Activated naive CD4-positive, alpha-beta T cell treated with Interleukin-2 at 50 U/mL for 16 hours (primary cell): Measurements from ENCODE around the gene INTS11.
A peak's percentile ranks its signal among the peaks of the same experiment; 100 is the strongest.

ENCODE experiments used
- DNase-seq: peaks from one replicate; pipeline ENCODE4 v3.0.0-alpha.2; 2020

INTS11 gene

GRCh38 chr1:1284221-1285101 is 40.0 kb downstream of the INTS11 start:
- DNase-seq, result no peak

GRCh38 chr1:1283821-1284220 is 40.6 kb downstream of the INTS11 start:
- DNase-seq, result no peak

GRCh38 chr1:1282998-1283397 is 41.5 kb downstream of the INTS11 start:
- peak; percentile 16 for DNase-seq

DNA sequence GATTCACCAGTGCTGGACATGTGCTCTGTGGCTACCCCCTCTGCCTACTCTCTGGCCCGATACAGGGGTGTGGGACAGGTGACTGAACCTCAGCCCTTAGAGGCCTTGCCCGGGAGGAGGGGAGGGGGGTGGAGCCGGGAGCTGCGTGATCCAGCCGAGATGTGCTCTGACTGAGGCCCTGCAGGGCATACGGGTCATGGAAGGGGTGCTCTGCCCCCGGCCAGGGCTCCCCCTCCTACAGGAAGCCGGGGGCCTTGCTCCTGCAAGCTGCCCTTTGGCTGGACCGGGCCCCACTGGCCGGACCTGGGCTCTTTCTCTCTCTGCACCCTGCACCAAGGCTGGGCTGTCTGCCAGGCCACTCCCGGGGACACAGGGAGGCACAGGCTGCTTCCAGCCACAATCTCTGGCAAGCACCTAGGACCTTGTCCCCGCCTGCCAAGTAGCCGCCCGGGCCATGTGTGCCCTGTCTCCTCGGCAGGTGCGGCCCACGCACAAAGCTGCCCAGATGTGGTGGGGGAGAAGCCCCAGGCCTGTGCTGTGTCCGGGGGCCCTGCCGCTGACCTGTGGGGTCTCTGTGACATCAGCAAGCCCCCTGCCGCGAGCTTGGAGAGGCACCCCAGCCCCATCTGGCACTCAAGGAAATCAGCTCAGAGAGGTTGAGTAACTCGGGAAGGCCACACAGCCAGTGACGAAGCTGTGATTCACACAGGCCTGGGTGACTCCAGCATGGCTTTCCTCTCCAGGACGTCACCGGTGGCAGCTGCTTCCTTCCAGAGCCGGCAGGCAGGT is 42.7 kb downstream of the INTS11 start:
- no peak for DNase-seq

DNA sequence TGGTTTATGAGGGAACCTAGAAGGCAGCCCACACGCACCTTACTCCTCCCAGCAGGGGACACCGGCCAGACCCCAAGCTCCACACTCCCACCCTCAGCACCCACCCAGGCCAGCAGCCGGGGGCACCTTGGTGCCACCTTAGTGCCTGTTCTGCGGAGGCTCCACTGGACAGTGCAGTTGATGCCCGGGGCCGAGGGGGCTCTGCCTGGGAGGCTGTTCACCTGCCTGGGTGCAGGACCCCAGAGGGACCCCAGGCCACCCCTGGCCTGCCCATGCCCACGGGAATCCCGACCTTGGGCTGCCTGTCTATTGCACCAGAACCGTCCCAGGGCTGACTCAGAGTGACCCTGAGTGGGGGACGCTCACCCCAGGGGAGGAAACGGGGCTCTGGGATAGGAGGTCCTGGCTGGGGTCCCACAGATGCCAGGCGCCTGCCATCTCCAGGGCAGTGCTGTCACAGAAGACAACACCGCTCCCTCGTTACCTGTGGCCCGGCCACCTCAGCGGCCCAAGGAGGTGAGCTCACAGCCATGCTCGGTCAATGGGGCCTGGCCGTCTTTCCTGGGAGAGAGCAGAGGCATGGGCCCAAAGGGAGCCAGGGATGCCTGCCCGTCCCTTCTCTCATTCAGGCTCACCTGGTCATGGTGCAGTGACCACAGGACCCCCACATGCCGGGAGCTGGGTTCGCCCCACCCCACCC is 43.5 kb downstream of the INTS11 start:
- DNase-seq, result no peak

DNA sequence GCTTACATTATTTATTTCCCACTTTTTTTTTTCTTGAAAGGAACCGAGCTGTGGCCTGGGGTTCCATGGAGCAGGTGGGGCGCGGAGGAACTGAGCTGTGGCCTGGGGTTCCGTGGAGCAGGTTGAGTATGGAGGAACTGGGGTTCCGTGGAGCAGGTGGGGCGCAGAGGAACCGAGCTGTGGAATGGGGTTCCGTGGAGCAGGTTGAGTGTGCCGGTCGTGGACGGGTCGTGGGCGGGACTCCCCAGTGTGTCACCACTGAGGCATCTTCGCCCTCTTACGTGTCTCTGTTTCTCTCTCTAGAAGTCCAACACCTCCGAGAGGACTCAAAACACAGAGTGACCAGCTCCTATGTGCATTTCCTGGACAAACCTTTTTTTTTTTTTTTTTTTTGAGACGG is 45.4 kb downstream of the INTS11 start:
- no peak for DNase-seq

DNA sequence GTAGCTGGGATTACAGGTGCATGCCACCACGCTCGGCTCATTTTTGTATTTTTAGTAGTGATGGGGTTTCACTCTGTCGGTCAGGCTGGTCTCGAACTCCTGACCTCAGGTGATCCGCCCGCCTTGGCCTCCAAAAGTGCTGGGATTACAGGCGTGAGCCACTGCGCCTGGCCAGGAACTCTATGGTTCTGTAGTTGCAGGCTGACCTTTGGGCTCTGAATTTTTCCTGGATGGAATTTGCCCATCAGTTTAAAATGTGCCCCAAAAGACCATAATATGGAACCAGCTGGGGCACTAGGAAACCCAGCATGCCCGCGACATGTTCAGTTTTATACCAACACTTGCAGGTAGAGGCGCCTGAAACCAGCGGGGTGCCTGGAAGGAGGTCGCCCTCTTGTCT is 45.8 kb downstream of the INTS11 start:
- no peak for DNase-seq

- DNase-seq, result no peak
These were observed 48.6 kb downstream of the INTS11 start for GRCh38 chr1:1275836-1276235.

GRCh38 chr1:1274931-1275431 is 49.5 kb downstream of the INTS11 start:
- DNase-seq, result no peak

GRCh38 chr1:1274299-1274930 is 50.0 kb downstream of the INTS11 start:
- no peak for DNase-seq

DNA sequence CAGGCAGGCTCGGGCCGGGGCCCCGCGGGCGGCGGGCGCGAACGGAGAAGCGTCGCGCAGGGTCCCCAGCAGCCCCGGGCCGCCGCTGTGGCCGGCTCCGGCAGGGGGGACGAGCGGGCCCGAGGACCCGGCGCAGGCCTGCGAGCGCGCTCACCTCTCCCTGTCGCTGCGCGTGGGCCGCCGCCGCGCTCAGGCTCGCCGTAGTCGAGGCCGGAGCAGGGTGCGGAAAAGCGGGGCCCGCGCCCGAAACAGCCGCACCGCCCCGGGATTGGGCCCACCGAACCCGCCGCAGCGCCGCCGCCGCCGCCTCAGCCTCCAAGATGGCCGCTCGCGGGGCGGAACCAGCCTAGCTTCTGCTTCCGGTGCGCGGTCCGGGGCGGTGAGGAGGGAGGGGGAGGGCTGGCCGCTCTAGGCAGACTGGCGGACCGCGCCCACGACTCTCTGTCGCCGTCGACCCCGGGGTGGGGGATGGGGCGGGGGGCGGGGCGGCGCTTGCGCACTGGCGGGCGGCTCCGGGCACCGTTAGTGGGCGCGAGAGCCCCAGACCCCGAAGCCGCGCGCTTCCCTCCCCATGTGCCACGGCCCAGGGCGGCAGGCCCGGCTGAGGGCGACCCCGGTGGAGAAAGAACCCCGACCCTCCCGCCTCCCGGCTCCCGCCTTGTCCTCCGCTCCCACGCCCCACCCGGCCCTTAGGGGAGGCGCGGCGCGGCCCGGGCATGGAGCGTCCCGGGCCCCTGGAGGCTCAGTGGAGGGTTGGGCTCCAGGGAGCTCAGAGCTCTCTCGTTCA is 50.8 kb downstream of the INTS11 start, which contains the start of gene UBE2J2:
Gene UBE2J2 (minus strand): TSS at position 343 of the 787 bp plus-strand sequence. CDS start 5,862 bp downstream, outside the sequence.
- DNase-seq, result peak; percentile 93

DNA sequence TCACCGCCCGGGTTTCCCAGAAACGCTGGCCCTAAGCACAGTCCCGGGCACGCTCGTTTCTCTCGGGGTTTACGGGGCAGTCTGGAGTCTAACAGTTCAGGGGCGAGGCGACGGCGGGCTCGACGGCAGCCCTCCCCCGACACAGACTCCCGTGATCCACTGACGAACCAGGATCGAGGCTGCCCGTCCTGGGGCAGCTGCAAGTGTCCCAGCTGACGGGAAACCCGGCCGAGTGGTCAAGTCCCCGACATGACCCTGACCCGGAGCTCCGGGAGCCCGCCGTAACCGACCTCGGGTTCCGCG is 51.3 kb downstream of the INTS11 start:
- no peak for DNase-seq

GRCh38 chr1:1272341-1273208 is 51.9 kb downstream of the INTS11 start:
- DNase-seq, result peak; percentile 15

- DNase-seq, result no peak
These were observed 53.6 kb downstream of the INTS11 start for GRCh38 chr1:1270813-1271212.

DNA sequence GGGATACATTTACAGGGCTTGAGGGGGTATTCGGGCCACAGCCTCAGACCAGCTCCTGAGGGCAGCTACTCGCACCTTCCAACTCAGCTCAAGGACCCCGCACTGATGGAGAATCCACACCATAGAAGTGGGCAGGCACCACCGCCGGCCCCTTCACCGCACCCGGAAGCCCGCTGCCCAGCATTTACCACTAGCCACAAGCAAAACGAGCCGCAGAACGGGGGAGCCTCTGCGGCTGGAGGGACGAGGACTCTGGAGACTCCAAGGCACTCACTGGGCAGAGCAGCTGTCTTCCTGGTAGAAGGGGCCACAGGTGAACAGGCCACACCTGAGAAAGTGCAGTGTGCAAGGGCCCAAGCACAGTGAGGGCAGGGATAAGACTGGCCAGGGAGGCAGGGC is 56.2 kb downstream of the INTS11 start:
- no peak for DNase-seq

GRCh38 chr1:1267488-1268283 is 56.8 kb downstream of the INTS11 start:
- no peak for DNase-seq

- DNase-seq, result peak; percentile 15
These were observed 59.6 kb downstream of the INTS11 start for GRCh38 chr1:1264868-1265272.

GRCh38 chr1:1264026-1264425 is 60.4 kb downstream of the INTS11 start:
- DNase-seq, result no peak

DNA sequence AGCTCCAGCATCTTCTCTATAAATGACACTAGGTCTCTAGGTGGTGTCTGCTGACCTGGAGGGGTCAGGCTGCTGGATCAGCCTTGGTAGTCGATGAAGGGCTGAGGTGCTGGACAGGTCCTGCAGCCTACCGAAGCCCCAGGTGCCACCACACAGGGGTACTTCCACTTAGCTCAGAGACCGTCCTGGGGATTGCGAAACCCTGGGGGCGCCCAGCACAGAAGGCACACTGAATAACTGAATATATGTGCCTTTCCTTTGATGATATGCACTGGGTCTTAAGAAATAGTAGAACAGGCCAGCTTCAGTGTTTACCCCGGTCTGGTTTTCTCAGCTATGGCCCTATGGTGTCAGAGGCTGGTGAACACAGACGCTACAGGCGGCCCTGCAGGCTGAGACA is 61.7 kb downstream of the INTS11 start:
- no peak for DNase-seq

DNA sequence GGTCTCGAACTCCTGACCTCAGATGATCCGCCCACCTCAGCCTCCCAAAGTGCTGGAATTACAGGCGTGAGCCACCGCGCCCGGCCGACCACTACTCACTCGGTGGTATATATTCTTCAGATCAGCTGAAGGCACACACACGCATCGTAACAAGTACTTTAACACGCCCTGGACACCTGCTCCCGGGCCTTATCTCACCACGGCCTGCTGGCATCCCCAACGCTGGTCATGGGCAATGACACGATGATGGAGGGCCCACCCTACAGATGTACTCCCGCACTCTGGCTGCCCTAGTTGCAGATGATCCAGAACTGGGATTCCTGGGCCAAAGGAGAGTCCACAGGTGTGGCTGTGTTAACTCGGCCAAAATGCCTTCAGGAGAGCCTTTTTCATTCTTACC is 62.4 kb downstream of the INTS11 start:
- DNase-seq, result no peak
